Measurements from ENCODE around the gene TRPM2. TPM values are rescaled to one million over a fixed set of nuclear protein-coding genes. Genes with fewer than 3 reads are reported as not detected.
A peak's percentile ranks its signal among the peaks of the same experiment; 100 is the strongest.

The TRPM2 gene
- total RNA-seq, 1 donor from 2014 or later, result 0.07 TPM

- DNase-seq (ENCODE audit: extremely low spot score, unreplicated experiment), result peak; percentile 63
- H3K4me1 Mint-ChIP-seq (ENCODE audit: unreplicated experiment), result peaks cover 3% of the 10 kb centered on the region
- H3K9me3 Mint-ChIP-seq, result no peaks in the 10 kb centered on the region
- H3K27ac Mint-ChIP-seq, result no peak overlapping the region
- no peaks in the 10 kb centered on the region for H3K27me3 Mint-ChIP-seq
- H3K4me3 Mint-ChIP-seq, result no peak overlapping the region
- TF ChIP-seq CTCF (conservative IDR thresholded peaks at IDR 0.05), result no peak
- no peaks in the 10 kb centered on the region for H3K36me3 Mint-ChIP-seq
Observed at GRCh38 chr21:44421901-44422840, 68.8 kb downstream of the TRPM2 start.

GRCh38 chr21:44423312-44423821 lies 69.9 kb downstream of the TRPM2 start:
- H3K4me1 Mint-ChIP-seq (ENCODE audit: unreplicated experiment), result peaks cover 3% of the 10 kb centered on the region
- no peak for TF ChIP-seq CTCF (conservative IDR thresholded peaks at IDR 0.05)
- no peaks in the 10 kb centered on the region for H3K27me3 Mint-ChIP-seq
- H3K36me3 Mint-ChIP-seq, result no peaks in the 10 kb centered on the region
- peak; percentile 62 for DNase-seq (ENCODE audit: extremely low spot score, unreplicated experiment)
- no peak overlapping the region for H3K4me3 Mint-ChIP-seq
- H3K9me3 Mint-ChIP-seq, result no peaks in the 10 kb centered on the region
- no peak overlapping the region for H3K27ac Mint-ChIP-seq

- TF ChIP-seq CTCF (conservative IDR thresholded peaks at IDR 0.05), result no peak
Observed at GRCh38 chr21:44423941-44424607, 70.7 kb downstream of the TRPM2 start.

GRCh38 chr21:44424608-44425306 lies 71.3 kb downstream of the TRPM2 start:
- H3K27me3 Mint-ChIP-seq, result no peaks in the 10 kb centered on the region
- H3K4me3 Mint-ChIP-seq, result no peak overlapping the region
- H3K4me1 Mint-ChIP-seq (ENCODE audit: unreplicated experiment), result peaks cover 3% of the 10 kb centered on the region
- H3K27ac Mint-ChIP-seq, result no peak overlapping the region
- no peaks in the 10 kb centered on the region for H3K9me3 Mint-ChIP-seq
- no peak for TF ChIP-seq CTCF (conservative IDR thresholded peaks at IDR 0.05)
- no peaks in the 10 kb centered on the region for H3K36me3 Mint-ChIP-seq
- no peak for DNase-seq (ENCODE audit: extremely low spot score, unreplicated experiment)

More at GRCh38 chr21:44423941-44424607, 70.7 kb downstream of the TRPM2 start:
- H3K9me3 Mint-ChIP-seq, result no peaks in the 10 kb centered on the region
- H3K27ac Mint-ChIP-seq, result no peak overlapping the region
- H3K4me1 Mint-ChIP-seq (ENCODE audit: unreplicated experiment), result peaks cover 3% of the 10 kb centered on the region
- no peaks in the 10 kb centered on the region for H3K27me3 Mint-ChIP-seq
- no peak overlapping the region for H3K4me3 Mint-ChIP-seq
- H3K36me3 Mint-ChIP-seq, result no peaks in the 10 kb centered on the region
- no peak for DNase-seq (ENCODE audit: extremely low spot score, unreplicated experiment)

GRCh38 chr21:44425307-44425894 lies 72.0 kb downstream of the TRPM2 start:
- no peak overlapping the region for H3K27ac Mint-ChIP-seq
- H3K4me1 Mint-ChIP-seq (ENCODE audit: unreplicated experiment), result peaks cover 3% of the 10 kb centered on the region

More at GRCh38 chr21:44425307-44425894, 72.0 kb downstream of the TRPM2 start:
- DNase-seq (ENCODE audit: extremely low spot score, unreplicated experiment), result no peak
- H3K4me3 Mint-ChIP-seq, result no peak overlapping the region
- no peak for TF ChIP-seq CTCF (conservative IDR thresholded peaks at IDR 0.05)
- peaks cover 4% of the 10 kb centered on the region for H3K9me3 Mint-ChIP-seq
- no peaks in the 10 kb centered on the region for H3K36me3 Mint-ChIP-seq
- H3K27me3 Mint-ChIP-seq, result no peaks in the 10 kb centered on the region
